Left lobe of liver (tissue), 2 donors: ENCODE measurements around the gene RAB11FIP5. TPM values are rescaled to one million over a fixed set of nuclear protein-coding genes. Genes with fewer than 3 reads are reported as not detected.
"Not testable (repeated sequence)": the region's sequence is repeated elsewhere in the genome, so short reads cannot be mapped to it uniquely, and the experiment has no call there.

ENCODE experiments used
- ATAC-seq: fragments of 200-7000 bp; cut with Tn5 transposase; one replicate; pipeline ENCODE4 v1.9.1; 2020; ENCODE audit warnings: mild to moderate bottlenecking, moderate library complexity
- DNase-seq: peaks from one replicate; pipeline ENCODE4 v3.0.0-alpha.2; 2020; ENCODE audit warnings: low spot score
- total RNA-seq: library from RNA; stranded (reverse); gene quantifications from one replicate; pipeline ENCODE4 v1.2.1, GENCODE V29; 2021
- donor health status: DM: no; HTN: no; CAD: no; lungs with moderate emphysema.
- donor health status: DM: no; HTN: yes; CAD: no.

The RAB11FIP5 gene, protein sequence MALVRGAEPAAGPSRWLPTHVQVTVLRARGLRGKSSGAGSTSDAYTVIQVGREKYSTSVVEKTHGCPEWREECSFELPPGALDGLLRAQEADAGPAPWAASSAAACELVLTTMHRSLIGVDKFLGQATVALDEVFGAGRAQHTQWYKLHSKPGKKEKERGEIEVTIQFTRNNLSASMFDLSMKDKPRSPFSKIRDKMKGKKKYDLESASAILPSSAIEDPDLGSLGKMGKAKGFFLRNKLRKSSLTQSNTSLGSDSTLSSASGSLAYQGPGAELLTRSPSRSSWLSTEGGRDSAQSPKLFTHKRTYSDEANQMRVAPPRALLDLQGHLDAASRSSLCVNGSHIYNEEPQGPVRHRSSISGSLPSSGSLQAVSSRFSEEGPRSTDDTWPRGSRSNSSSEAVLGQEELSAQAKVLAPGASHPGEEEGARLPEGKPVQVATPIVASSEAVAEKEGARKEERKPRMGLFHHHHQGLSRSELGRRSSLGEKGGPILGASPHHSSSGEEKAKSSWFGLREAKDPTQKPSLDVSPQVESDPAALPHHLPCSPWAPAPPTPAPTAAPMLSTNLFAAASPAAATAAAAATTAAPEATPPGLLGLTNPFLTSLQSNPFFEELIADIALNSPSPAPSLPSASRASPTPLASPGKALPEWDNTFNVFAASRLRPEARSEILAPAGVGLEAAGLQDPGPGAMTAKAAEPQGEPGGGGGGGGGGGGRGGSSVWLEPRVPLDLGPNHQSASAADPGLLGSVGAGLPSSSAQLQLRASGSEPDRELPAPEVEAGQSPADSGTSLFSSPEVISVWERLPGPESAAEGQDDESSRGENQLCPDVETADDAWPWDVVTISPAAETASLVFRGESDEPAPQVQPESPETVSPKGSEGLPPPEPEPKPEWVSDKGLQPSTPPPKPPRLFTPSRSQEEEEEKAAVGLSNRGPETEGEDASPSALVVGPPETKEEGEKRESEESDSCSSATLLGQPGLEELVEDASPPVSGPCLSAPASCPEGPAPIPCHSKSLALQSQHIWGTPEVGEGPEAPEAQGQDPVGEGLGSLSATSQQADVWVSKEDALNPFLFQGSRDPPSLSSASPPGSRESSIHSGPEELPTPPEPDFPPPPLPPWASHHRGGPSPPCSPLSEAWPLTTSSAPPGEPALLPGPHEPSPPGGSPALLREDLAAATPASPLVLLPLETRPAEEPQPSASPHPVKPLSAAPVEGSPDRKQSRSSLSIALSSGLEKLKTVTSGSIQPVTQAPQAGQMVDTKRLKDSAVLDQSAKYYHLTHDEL (N-terminal part only)
- 6.0 TPM for total RNA-seq

DNA sequence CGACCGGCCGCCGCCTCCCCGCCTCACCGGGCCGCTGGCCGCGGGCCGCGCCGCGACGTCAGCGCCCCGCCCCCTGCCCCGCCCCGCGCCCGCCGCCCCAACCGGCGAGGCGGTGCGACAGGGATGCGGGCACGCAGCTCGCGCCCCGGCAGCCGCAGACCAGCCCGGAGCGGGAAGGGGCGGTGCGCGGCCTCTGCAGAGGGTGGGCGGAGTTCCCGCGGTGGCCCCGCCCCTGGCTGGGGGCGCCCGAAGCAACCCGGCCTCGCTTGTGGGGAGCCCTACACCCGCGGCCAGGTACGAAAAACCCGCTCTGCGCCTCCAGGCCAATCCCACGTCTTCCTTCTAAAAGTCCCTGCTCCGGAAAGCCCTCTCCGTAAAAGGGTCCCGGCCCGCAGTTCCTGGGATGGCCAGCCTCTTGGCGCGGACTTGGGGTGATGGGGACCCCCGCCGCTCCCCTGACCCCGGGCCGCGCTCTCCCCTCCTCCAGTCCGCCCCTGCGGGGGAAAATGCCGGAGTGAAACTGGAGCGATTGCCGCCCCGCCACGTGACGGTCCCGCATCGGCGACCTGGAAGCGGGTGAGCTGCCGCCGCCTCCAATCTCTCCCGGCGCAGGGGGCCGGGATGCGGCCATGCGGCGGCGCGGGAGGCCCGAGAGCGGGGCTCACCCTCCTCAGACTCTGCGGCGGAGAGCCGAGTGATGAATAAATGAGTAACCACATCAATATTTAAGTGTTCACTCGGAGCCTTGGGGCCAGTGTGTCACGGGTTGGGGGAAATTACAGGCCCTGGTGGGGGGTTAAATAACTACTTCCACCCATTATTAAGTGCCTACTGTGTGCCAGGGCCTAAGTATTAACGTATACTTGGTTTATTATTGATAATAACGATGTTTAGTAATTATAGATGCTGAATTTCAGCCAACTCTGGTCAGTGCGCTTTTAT is at the start of gene RAB11FIP5:
TSS of gene RAB11FIP5 (minus strand) at position 36 of the 942 bp plus-strand sequence. CDS start 171 bp downstream, outside the sequence.
- ATAC-seq (peak; percentile 92), DNase-seq (peak; percentile 85)

DNA sequence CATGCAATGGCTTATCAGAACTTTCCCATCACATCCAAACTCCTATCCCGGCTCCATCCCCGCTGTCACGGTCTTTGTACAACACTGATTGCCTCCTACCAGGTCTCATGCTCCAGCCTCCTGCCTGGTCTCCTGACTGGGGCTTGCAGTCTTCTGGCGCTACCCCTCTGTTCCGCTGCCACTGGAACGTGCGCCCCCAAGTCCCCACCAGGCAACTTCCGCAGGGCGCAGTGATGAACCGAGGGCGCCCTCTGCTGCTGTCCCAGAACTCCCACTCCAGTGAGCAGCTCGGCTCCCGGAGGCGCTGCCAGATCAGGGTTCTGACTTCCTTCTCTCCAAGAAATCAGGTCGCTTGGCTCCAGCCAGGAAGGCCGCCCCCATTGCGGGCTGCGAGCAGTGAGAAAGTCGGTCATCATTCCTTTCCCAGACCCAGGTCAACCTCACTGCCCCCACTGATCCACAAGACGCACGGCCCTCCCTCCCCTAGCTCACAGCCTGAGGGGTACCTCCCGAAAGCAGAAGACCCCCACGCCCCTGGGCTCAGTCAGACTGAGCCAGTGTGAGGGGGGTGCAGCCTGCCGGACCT is 43.9 kb upstream of the RAB11FIP5 start:
- peak; percentile 60 for DNase-seq
- ATAC-seq = peak; percentile 94

DNA sequence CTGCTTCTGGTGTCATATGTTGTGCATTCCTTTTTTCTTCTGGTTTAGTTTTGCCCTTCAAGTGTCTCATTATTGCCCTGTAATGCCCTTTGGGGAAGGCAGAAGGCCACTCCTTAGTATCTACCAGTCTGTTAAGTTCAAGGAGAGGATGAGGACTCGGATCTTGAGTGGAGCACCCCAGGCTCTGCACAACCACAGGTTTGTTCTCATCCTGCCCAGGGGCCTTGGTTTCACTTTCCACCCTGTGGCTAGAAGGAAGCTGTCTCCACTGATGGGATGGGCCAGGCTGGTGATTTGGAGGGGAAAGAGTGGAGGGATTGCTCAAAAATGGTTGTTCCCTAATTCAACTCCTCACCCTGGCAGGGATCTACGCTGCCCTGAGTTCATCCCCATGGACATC is 30.2 kb upstream of the RAB11FIP5 start:
- no peak for DNase-seq
- no peak for ATAC-seq

DNA sequence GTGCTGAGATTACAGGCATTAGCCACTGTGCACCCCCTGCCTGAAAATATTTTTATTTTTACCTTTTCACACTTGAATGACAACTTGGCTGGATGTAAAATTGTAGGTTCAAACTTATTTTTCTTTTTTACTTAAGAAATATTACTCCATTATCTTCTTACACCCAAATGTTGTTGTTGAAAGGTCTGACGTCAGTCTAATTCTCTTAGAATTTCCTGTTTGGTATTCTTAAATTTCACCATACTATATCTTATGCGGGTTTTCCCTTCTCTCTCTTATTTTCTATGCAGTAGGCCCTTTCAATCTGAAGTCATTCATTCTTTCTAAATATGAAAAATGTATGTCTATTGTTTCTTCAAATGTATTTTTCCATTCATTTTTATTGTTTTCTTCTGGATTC is 29.1 kb upstream of the RAB11FIP5 start:
- DNase-seq (no peak), ATAC-seq (no peak)

GRCh38 chr2:73135236-73135635 is 22.5 kb upstream of the RAB11FIP5 start:
- no peak for DNase-seq
- no peak for ATAC-seq

GRCh38 chr2:73134471-73134870 is 21.7 kb upstream of the RAB11FIP5 start:
- ATAC-seq (no peak), DNase-seq (no peak)

DNA sequence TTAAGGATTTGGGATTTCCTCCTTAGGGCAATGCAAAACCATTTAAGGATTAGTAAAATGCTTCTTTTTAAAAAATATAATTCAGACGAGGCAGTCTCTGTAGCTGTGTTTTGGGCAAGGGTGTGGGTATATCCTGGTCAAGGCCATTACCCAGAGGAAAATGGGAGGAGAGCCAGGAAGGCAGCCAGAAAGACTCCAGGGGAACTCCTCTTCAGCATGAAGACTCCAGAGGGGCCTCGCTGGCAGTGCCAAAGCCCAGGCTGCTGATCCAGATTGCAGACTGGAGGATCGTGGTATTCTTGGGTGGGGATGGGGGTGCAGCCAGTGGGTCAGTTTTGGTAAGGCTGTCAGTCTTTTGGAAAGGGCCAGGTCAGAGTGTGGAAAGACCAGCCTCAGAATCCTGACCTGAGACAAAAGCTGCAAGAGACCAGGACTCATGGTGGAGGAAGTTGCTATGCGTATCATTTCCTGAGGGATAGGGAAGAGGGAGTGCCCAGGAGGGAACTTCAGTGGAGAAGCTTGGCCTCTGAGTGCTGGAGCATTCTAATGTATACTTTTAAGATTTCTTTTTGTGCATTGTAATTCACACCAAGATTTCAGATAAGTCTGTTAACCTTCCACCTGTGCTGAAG is 20.9 kb upstream of the RAB11FIP5 start:
- ATAC-seq = no peak
- DNase-seq = no peak

- DNase-seq (no peak), ATAC-seq (no peak)
Measured at GRCh38 chr2:73131807-73132206, 19.1 kb upstream of the RAB11FIP5 start.

- no peak for ATAC-seq
- no peak for DNase-seq
Measured at GRCh38 chr2:73130790-73131189, 18.0 kb upstream of the RAB11FIP5 start.

GRCh38 chr2:73128841-73129535 is 16.2 kb upstream of the RAB11FIP5 start:
- DNase-seq (no peak), ATAC-seq (no peak)

DNA sequence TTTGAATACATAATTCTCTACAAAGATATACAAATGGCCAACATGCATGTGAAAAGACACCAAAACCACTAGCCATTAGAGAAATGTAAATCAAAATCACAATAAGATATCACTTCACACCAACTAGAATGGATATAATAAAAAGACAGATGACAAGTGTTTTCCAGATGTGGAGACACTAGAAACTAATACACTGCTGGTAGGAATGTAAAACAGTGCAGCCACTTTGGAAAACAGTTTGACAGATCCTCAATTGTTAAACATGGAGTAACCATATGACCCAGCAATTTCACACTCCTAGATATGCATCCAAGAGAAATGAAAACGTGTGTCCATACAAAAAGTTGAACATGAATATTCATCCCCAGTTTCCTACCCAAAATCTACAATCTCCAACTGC is 9.8 kb upstream of the RAB11FIP5 start:
- ATAC-seq = no peak
- no peak for DNase-seq

GRCh38 chr2:73119611-73120239 is 7.0 kb upstream of the RAB11FIP5 start:
- not testable (repeated sequence) for ATAC-seq
- DNase-seq = peak; percentile 15

GRCh38 chr2:73117441-73117840 is 4.7 kb upstream of the RAB11FIP5 start:
- ATAC-seq (no peak), DNase-seq (no peak)

DNA sequence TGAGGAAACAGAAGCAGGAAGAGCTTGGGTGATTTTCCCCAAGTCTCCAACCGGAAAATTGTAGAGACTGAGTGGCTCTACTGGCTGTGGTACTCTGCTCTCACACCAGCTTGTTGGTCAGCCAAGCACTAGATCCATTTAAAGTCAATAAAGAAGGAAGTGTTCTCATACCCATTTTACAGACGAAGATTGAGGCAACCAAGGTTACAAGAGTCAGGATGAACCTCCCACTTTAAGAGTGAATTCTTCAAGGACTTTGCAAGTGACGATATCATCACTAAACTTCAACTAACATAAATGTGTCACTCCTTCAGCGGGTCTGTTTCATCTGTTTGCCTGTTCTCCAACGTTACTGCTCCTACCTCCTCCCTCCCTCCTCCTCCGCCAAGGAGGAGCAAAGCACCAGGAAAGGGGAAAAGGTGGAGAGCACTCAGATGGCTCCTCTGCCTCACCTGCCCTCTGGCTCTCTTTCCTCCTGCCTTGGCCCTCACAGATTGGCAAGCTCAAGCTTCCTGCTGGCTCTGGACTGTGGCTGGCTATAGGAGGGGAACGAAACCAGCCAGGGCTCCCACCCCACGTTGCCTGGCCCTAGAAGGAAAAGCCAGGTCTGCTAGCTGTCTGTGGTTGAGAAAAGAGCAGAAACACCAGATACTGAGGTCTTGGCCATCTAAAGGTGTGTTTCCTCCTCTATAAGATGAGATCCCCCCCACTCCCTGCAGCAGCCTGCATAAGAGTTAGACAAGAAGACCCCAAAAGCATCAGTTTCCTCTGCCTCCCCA is 3.6 kb upstream of the RAB11FIP5 start:
- ATAC-seq (no peak), DNase-seq (peak; percentile 27)

DNA sequence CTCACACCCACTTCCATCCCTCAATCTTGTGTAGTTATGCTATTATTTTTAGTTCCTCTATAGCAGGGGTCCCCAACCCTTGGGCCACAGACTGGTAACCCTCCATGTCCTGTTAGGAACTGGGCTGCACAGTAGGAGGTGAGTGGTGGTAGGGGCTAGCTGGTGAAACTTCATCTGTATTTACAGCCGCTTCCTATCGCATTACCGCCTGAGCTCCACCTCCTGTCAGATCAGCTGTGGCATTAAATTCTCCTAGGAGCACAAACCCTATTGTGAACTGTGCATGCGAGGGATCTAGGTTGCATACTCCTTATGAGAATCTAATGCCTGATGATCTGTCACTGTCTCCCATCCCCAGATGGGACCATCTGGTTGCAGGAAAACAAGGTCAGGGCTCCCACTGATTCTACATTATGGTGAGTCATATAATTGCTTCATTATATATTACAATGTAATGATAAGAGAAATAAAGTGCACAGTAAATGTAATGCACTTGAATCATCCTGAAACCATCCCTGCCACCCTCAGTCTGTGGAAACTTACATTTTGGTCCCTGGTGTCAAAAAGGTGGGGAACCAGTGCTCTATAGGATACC is 1.6 kb upstream of the RAB11FIP5 start:
- no peak for ATAC-seq

DNA sequence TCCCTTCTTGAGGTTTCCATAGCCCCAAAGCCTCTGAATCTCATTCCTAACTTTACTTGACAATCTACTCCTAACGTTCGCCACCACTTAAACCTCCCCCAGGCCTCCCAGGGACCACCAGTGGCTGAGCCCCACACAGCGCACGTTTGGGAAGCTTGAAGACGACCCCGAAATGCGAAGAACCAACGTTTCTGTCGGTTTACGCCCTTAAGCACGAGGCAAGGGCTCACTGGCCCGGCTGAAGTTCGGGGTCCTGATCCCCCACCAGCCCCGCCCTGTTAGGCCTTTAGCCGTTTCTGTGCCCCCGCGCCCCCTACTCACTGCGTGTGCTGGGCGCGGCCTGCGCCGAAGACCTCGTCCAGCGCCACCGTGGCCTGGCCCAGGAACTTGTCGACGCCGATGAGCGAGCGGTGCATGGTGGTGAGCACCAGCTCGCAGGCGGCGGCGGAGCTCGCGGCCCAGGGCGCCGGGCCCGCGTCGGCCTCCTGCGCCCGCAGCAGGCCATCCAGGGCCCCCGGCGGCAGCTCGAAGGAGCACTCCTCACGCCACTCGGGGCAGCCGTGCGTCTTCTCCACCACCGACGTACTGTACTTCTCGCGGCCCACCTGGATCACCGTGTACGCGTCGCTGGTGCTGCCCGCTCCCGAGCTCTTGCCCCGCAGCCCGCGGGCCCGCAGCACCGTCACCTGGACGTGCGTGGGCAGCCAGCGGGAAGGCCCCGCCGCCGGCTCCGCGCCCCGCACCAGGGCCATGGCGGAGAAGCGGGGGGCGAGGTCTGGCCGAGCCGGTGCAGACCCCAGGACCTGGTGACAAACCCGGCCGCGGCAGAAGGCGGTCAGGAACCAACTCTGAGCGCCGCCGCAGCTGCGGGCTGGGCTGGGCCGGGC is 479 bp downstream of the RAB11FIP5 start:
- ATAC-seq (peak; percentile 42), DNase-seq (no peak)

More for the DNA sequence above, 1.6 kb upstream of the RAB11FIP5 start:
- no peak for DNase-seq
